Endothelial cell of umbilical vein (primary cell): ENCODE results near the gene DOCK4.

Source experiments
- CTCF ChIP-seq, 2 donors: IDR thresholded peaks; 1 replicate in 1 of 2; 2 replicates in 1 of 2; pipeline ENCODE4 v1.5.1; 2011; ENCODE audit warnings: low read length in 2 of 2, mild to moderate bottlenecking in 2 of 2, moderate library complexity in 2 of 2, control low read depth in 1 of 2, inconsistent platforms in 1 of 2, low read depth in 1 of 2; ENCODE audit not compliant: insufficient read depth in 1 of 2; ENCODE audit errors: extremely low read depth in 1 of 2
- EZH2 ChIP-seq: IDR thresholded peaks from 2 replicates; pipeline ENCODE4 v1.6.1; 2012; ENCODE audit warnings: borderline replicate concordance, low read depth, mild to moderate bottlenecking, moderate library complexity, low read length, inconsistent platforms; ENCODE audit not compliant: severe bottlenecking

GRCh38 chr7:112112822-112113255 is 93.4 kb downstream of the DOCK4 start:
- TF ChIP-seq CTCF (IDR thresholded peaks at IDR 0.05; ENCODE audit: extremely low read depth in 1 of 2, insufficient read depth in 1 of 2, low read depth in 1 of 2, low read length in 2 of 2) (no peak), EZH2 (no peak)
